Measurements from ENCODE around the gene BPIFB3. TPM values are rescaled to one million over a fixed set of nuclear protein-coding genes. Genes with fewer than 3 reads are reported as not detected.

Gene BPIFB3
- total and polyA plus RNA-seq, 9 of the 15 experiments (the other 6 are each of a cell fraction or from before 2014, with no cell fraction given), result not detected

- TF ChIP-seq CEBPB (tag; IDR thresholded peaks at IDR 0.05) (no peak), ZC3H11A (IDR thresholded peaks at IDR 0.05; ENCODE audit: low read depth, low read length) (no peak), ZNF146 (CRISPR knock-in tag; IDR thresholded peaks at IDR 0.05; ENCODE audit: unreplicated experiment) (no peak), ZMIZ1 (IDR thresholded peaks at IDR 0.05; ENCODE audit: low read depth in 2 of 2, low read length in 2 of 2) (no peak), ZNF175 (CRISPR knock-in tag; IDR thresholded peaks at IDR 0.05; ENCODE audit: low read depth) (no peak), PCBP1 (IDR thresholded peaks at IDR 0.05; ENCODE audit: low read depth, low read length, poor library complexity, severe bottlenecking) (no peak), PKNOX1 (IDR thresholded peaks at IDR 0.05) (peak; percentile 80), MEIS2 (IDR thresholded peaks at IDR 0.05; ENCODE audit: partially characterized antibody) (peak; percentile 7)
Measured at GRCh38 chr20:33099843-33100538, 46.3 kb downstream of the BPIFB3 start (continued).
